Upper lobe of left lung (tissue), 4 donors: ENCODE data around the gene INMT.

ENCODE experiments used
- CTCF ChIP-seq, 6 experiments: fragments of 450-650 bp in 4 of 6; fragments of 200-600 bp in 2 of 6; sonication (generic) in 2 of 6; IDR thresholded peaks; one replicate each; pipeline ENCODE4 v1.5.1; 2016 to 2019; ENCODE audit warnings: antibody characterized with exemption in 6 of 6
- EP300 ChIP-seq, 4 donors: sonication (generic); formaldehyde crosslinking; IDR thresholded peaks; one replicate each; pipeline ENCODE4 v1.5.1; 2017; ENCODE audit warnings: antibody characterized with exemption in 4 of 4, control low read depth in 2 of 4
- POLR2A ChIP-seq, 4 donors: fragments of 450-650 bp; IDR thresholded peaks; one replicate each; pipeline ENCODE4 v1.5.1; 2016 to 2017; ENCODE audit warnings: antibody characterized with exemption in 4 of 4, mild to moderate bottlenecking in 2 of 4

DNA sequence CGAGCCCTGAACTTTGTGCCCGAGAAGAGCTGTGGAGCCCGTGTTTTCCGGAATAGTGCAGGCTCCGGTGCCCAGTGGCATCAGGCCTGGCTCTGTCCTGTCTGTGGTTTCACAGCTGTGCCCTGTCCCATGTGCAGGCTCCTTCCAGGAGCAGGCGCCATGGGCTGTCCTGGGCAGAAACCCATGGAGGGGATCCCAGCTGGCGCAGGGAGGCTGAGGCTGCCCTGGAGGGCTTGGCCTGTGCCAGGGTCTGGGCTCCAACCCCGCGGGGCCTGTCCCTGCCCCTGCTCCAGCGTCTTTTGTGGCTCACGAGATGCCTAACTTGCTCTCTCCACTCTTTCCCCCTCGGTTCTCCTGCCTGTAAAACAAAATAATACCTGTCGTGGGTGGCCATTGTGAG lies 46.3 kb upstream of the INMT start:
- TF ChIP-seq EP300 (IDR thresholded peaks at IDR 0.05), result no peak
- TF ChIP-seq CTCF (IDR thresholded peaks at IDR 0.05), result no peak
- no peak for TF ChIP-seq POLR2A (IDR thresholded peaks at IDR 0.05)
